Measurements from ENCODE around the gene DDR2.

DDR2 gene

DNA sequence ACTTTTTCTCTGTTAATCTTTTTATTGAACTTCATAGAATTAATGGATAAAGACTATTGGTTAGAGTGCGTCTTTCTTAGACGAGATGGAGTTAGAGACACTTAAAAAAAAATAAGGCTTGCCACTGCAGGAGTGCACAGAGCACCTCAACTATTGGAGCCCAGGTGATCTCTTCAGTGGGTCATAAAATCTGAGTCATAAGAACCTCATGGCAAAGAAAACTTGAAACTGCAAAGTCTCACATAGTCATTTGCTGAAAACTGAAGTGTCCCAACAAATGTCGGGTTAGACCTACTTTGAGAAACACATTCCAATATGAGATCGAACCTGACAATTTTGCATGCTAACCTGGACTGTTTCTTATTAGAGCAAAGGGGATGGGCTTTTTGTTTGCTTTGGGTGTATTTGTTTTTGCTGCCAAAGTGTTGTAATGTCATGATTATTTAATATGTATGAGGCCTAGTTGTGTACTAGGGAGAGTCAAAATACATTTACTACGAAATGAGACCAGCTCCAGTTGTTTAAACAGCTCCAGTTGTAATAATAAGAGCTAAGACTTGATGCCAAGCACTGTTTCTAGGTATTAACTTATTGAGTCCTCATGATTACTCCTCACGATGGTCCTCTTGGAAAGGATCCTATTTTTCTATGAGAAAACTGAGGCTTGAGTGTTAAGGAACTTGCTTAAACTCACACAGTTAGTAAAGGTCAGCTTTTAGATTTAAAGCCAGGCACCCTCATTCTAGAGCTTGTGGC, 65.1 kb downstream of the DDR2 start:
- Histone ChIP-seq H2AFZ (ENCODE audit: low read depth, low read length) (no peak overlapping the region), H3K4me3 (ENCODE audit: low read depth in 1 of 2, low read length in 2 of 2) (no peak overlapping the region), H3K36me3 (ENCODE audit: insufficient read depth, low read length) (no peaks in the 10 kb centered on the region), H3K4me1 (ENCODE audit: insufficient read depth, low read length) (no peaks in the 10 kb centered on the region), H3K27ac (ENCODE audit: low read length) (no peak overlapping the region), H3K4me2 (ENCODE audit: insufficient read depth, low read length) (no peak overlapping the region), H3K9me3 (ENCODE audit: insufficient read depth, low read length, severe bottlenecking) (no peaks in the 10 kb centered on the region), H4K20me1 (ENCODE audit: insufficient read depth, low read length) (no peaks in the 10 kb centered on the region), H3K27me3 (ENCODE audit: insufficient read depth, low read length, poor library complexity) (no peaks in the 10 kb centered on the region), H3K79me2 (ENCODE audit: insufficient read depth, low read length) (no peaks in the 10 kb centered on the region), H3K9ac (ENCODE audit: low read depth, low read length) (no peak overlapping the region)
- ATAC-seq (ENCODE audit: insufficient read depth, low read depth) (no peak), DNase-seq (no peak)
- TF ChIP-seq CTCF (IDR thresholded peaks at IDR 0.05; ENCODE audit: borderline replicate concordance, extremely low read depth, low read length, poor library complexity, severe bottlenecking): no peak
- no peak for TF ChIP-seq EZH2 (IDR thresholded peaks at IDR 0.05; ENCODE audit: borderline replicate concordance, low read depth, low read length, severe bottlenecking)

DNA sequence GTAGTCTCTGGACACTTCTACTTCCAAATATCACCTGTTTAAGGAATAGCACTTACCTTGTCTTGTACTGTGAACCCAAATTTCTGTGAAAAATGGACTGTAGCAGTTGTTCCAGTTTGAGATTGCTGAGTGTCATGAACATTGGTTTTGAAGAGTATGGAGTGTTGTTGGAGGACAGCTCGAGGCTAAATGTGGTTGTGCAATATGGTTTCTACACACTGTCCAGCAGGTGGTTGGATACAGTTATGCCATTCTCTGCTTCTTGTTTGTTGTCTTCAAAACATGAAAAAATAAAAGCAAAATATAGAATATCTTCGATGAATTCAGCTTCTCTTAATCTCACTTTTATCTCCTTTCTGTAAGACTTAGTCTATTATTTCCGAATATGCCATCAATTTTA, 67.1 kb downstream of the DDR2 start:
- H3K9me3 ChIP-seq (ENCODE audit: insufficient read depth, low read length, severe bottlenecking): no peaks in the 10 kb centered on the region
- TF ChIP-seq CTCF (IDR thresholded peaks at IDR 0.05; ENCODE audit: borderline replicate concordance, extremely low read depth, low read length, poor library complexity, severe bottlenecking) (no peak), EZH2 (IDR thresholded peaks at IDR 0.05; ENCODE audit: borderline replicate concordance, low read depth, low read length, severe bottlenecking) (no peak)
- H4K20me1 ChIP-seq (ENCODE audit: insufficient read depth, low read length): no peaks in the 10 kb centered on the region
- no peak overlapping the region for H3K9ac ChIP-seq (ENCODE audit: low read depth, low read length)
- no peak overlapping the region for H3K4me3 ChIP-seq (ENCODE audit: low read depth in 1 of 2, low read length in 2 of 2)
- no peaks in the 10 kb centered on the region for H3K27me3 ChIP-seq (ENCODE audit: insufficient read depth, low read length, poor library complexity)
- no peaks in the 10 kb centered on the region for H3K4me1 ChIP-seq (ENCODE audit: insufficient read depth, low read length)
- H3K79me2 ChIP-seq (ENCODE audit: insufficient read depth, low read length): no peaks in the 10 kb centered on the region
- H2AFZ ChIP-seq (ENCODE audit: low read depth, low read length): no peak overlapping the region
- no peak overlapping the region for H3K4me2 ChIP-seq (ENCODE audit: insufficient read depth, low read length)
- DNase-seq (no peak), ATAC-seq (ENCODE audit: insufficient read depth, low read depth) (no peak)
- H3K27ac ChIP-seq (ENCODE audit: low read length): no peak overlapping the region
- H3K36me3 ChIP-seq (ENCODE audit: insufficient read depth, low read length): no peaks in the 10 kb centered on the region

DNA sequence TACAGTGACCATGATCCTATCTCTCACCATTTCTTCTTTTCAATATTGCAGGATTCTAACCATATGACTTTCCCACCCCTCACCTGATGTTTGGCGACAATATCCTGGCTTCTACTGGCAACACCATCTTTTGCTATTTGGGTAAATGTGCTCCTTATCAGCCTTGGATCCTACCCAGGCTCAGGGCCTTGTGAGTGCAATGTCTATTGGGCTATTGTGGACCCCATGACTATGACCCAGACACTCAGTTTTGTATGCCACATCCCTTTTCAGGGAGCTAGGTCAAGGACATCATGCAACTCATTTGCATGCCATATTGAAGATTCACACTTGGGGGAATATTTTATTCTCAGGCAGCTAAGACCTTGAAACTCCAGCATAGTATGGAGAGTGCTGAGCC, 67.9 kb downstream of the DDR2 start:
- TF ChIP-seq CTCF (IDR thresholded peaks at IDR 0.05; ENCODE audit: borderline replicate concordance, extremely low read depth, low read length, poor library complexity, severe bottlenecking): no peak
- TF ChIP-seq EZH2 (IDR thresholded peaks at IDR 0.05; ENCODE audit: borderline replicate concordance, low read depth, low read length, severe bottlenecking): no peak
- no peak overlapping the region for H3K4me3 ChIP-seq (ENCODE audit: low read depth in 1 of 2, low read length in 2 of 2)
- H3K4me2 ChIP-seq (ENCODE audit: insufficient read depth, low read length): no peak overlapping the region
- no peaks in the 10 kb centered on the region for H3K4me1 ChIP-seq (ENCODE audit: insufficient read depth, low read length)
- no peaks in the 10 kb centered on the region for H3K27me3 ChIP-seq (ENCODE audit: insufficient read depth, low read length, poor library complexity)
- no peak for DNase-seq
- H3K9ac ChIP-seq (ENCODE audit: low read depth, low read length): no peak overlapping the region
- no peaks in the 10 kb centered on the region for H3K9me3 ChIP-seq (ENCODE audit: insufficient read depth, low read length, severe bottlenecking)
- H3K36me3 ChIP-seq (ENCODE audit: insufficient read depth, low read length): no peaks in the 10 kb centered on the region
- ATAC-seq (ENCODE audit: insufficient read depth, low read depth): no peak
- no peak overlapping the region for H3K27ac ChIP-seq (ENCODE audit: low read length)
- H4K20me1 ChIP-seq (ENCODE audit: insufficient read depth, low read length): no peaks in the 10 kb centered on the region
- no peaks in the 10 kb centered on the region for H3K79me2 ChIP-seq (ENCODE audit: insufficient read depth, low read length)
- no peak overlapping the region for H2AFZ ChIP-seq (ENCODE audit: low read depth, low read length)

Data from DND-41 (cell line).